ENCODE measurements around the gene GDF11. TPM values are rescaled to one million over a fixed set of nuclear protein-coding genes. Genes with fewer than 3 reads are reported as not detected.

The GDF11 gene
- polyA plus RNA-seq, 2 of the 4 experiments (the other 2 are of a cell fraction): 1.2 to 3.6 TPM

- Histone ChIP-seq H3K9me3 (no peaks in the 10 kb centered on the region), H3K4me3 (peak overlapping the region; percentile 86; the same call in 2 of the 3 replicates), H3K4me1 (peaks cover 20% of the 10 kb centered on the region; the same call in 2 of the 3 replicates), H3K4me2 (peak overlapping the region; percentile 99), H3K27ac (no peak overlapping the region)
- 25% methylated on average over 3 of the region's 3 CpGs for WGBS (ENCODE audit: missing lambda C conversion rate)
- CTCF ChIA-PET: no interaction called here
- DNase-seq (ENCODE audit: low read depth in 1 of 2, low spot score in 1 of 2): no peak
- TF ChIP-seq GATA3 (IDR thresholded peaks at IDR 0.05; ENCODE audit: borderline replicate concordance) (no peak), RCOR1 (IDR thresholded peaks at IDR 0.05; ENCODE audit: low read depth, low read length) (no peak), HDAC2 (IDR thresholded peaks at IDR 0.05) (no peak), FOSB (CRISPR knock-in tag; IDR thresholded peaks at IDR 0.05) (no peak), RNF2 (IDR thresholded peaks at IDR 0.05; ENCODE audit: borderline replicate concordance, low read depth) (no peak), EP300 (IDR thresholded peaks at IDR 0.05) (no peak), MAFK (IDR thresholded peaks at IDR 0.05; ENCODE audit: partially characterized antibody) (no peak), ZC3H11A (IDR thresholded peaks at IDR 0.05) (no peak)
- TF ChIP-seq, protein P1, sequence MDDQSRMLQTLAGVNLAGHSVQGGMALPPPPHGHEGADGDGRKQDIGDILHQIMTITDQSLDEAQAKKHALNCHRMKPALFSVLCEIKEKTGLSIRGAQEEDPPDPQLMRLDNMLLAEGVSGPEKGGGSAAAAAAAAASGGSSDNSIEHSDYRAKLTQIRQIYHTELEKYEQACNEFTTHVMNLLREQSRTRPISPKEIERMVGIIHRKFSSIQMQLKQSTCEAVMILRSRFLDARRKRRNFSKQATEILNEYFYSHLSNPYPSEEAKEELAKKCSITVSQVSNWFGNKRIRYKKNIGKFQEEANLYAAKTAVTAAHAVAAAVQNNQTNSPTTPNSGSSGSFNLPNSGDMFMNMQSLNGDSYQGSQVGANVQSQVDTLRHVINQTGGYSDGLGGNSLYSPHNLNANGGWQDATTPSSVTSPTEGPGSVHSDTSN (IDR thresholded peaks at IDR 0.05): no peak
- POLR2A ChIA-PET: no interaction called here
- FAIRE-seq: no peak
- 0 out of 6 replicates have a peak, but pooled peaks of 1 of the 2 experiments have one; percentile 3 for ATAC-seq
Observed at GRCh38 chr12:55708695-55709233, 34.2 kb upstream of the GDF11 start.

DNA sequence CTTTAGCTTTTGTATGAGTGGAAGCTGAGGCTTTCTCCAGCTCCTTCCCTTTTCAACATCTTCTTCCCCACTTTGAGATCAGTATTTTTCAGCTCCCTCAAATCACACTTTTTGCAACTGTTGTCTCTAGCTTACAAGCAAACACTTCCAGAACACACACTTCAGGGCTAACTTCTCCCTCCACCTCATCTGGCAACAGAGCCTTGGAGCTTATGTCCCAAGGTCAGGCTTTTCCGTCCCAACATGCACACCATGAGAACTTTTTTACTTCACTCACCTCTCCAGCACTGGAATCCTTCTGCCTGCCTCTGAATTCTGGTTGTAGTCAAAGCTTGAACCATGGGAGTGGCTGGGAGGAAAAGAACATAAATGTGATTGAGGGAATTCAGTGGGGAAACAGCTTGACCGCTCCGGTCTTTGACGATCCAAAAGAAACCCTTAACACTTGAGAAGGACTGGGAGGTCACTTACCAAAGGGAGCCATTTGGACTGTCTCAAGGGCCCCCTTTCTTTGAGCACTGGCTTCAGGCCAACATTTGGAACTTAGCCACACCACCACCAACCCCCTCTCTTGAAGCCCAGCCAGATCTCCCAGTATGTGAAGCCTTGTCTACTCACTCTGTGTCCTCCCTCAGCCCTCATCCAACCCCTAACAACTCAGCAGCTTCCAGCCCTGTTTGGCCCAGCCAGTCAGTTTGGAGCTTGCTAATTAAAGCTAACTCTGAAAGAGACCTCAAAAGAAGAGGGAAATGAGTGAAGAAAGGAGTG, 31.0 kb upstream of the GDF11 start:
- peaks cover 20% of the 10 kb centered on the region for H3K4me1 ChIP-seq
- no peak overlapping the region for H3K4me3 ChIP-seq
- no peak overlapping the region for H3K27ac ChIP-seq
- ATAC-seq (no peak), DNase-seq (ENCODE audit: low read depth in 1 of 2, low spot score in 1 of 2) (no peak), FAIRE-seq (no peak)
- WGBS (ENCODE audit: missing lambda C conversion rate): 67% methylated on average over 4 of the region's 4 CpGs
- H3K9me3 ChIP-seq: no peaks in the 10 kb centered on the region
- TF ChIP-seq EP300 (IDR thresholded peaks at IDR 0.05) (no peak), NR3C1 (IDR thresholded peaks at IDR 0.05) (no peak), ESRRA (IDR thresholded peaks at IDR 0.05; ENCODE audit: borderline replicate concordance, low read length) (no peak), TFCP2L1 (CRISPR knock-in tag; IDR thresholded peaks at IDR 0.05) (no peak), HOXA7 (CRISPR knock-in tag; IDR thresholded peaks at IDR 0.05) (no peak), HOXB13 (CRISPR knock-in tag; IDR thresholded peaks at IDR 0.05; ENCODE audit: low read depth) (no peak), HDAC2 (IDR thresholded peaks at IDR 0.05) (no peak), MAX (IDR thresholded peaks at IDR 0.05) (no peak), CTCF (IDR thresholded peaks at IDR 0.05) (no peak), ZFP36 (IDR thresholded peaks at IDR 0.05; ENCODE audit: borderline replicate concordance, partially characterized antibody) (no peak), SREBF2 (IDR thresholded peaks at IDR 0.05) (no peak), MAZ (IDR thresholded peaks at IDR 0.05; ENCODE audit: borderline replicate concordance, low read depth, low read length) (no peak), TP53 (CRISPR knock-in tag; IDR thresholded peaks at IDR 0.05) (no peak), POLR2A (IDR thresholded peaks at IDR 0.05; ENCODE audit: low read length) (no peak), HEYL (CRISPR knock-in tag; IDR thresholded peaks at IDR 0.05) (no peak), JUN (IDR thresholded peaks at IDR 0.05) (no peak), CEBPB (IDR thresholded peaks at IDR 0.05) (no peak)
- TF ChIP-seq, protein P2, sequence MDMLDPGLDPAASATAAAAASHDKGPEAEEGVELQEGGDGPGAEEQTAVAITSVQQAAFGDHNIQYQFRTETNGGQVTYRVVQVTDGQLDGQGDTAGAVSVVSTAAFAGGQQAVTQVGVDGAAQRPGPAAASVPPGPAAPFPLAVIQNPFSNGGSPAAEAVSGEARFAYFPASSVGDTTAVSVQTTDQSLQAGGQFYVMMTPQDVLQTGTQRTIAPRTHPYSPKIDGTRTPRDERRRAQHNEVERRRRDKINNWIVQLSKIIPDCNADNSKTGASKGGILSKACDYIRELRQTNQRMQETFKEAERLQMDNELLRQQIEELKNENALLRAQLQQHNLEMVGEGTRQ (IDR thresholded peaks at IDR 0.05): no peak
- TF ChIP-seq, protein P3, sequence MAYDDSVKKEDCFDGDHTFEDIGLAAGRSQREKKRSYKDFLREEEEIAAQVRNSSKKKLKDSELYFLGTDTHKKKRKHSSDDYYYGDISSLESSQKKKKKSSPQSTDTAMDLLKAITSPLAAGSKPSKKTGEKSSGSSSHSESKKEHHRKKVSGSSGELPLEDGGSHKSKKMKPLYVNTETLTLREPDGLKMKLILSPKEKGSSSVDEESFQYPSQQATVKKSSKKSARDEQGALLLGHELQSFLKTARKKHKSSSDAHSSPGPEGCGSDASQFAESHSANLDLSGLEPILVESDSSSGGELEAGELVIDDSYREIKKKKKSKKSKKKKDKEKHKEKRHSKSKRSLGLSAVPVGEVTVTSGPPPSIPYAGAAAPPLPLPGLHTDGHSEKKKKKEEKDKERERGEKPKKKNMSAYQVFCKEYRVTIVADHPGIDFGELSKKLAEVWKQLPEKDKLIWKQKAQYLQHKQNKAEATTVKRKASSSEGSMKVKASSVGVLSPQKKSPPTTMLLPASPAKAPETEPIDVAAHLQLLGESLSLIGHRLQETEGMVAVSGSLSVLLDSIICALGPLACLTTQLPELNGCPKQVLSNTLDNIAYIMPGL (CRISPR knock-in tag; IDR thresholded peaks at IDR 0.05; ENCODE audit: borderline replicate concordance): no peak
- TF ChIP-seq, protein P1 (IDR thresholded peaks at IDR 0.05): no peak
- ChIA-PET CTCF (interaction anchor here (0.6 to 1.8 kb wide), 9 partner anchors 10 to 56 kb away, joined by 3 to 9 read pairs (median 4); a partner anchor contains a TSS), POLR2A (no interaction called here)
- no peak overlapping the region for H3K4me2 ChIP-seq
